Stimulated activated CD4-positive, alpha-beta T cell treated with anti-CD3 and anti-CD28 coated beads, Interleukin-12 subunit alpha, Interleukin-12 subunit beta, amount 100 ng/mL, for 24 hours (primary cell): Measurements from ENCODE around the gene SLC2A1.

Experiments
- DNase-seq, 2 experiments: peaks; one replicate each; pipeline ENCODE4 v3.0.0-alpha.2; 2020; ENCODE audit warnings: low read depth in 2 of 2

Gene SLC2A1

DNA sequence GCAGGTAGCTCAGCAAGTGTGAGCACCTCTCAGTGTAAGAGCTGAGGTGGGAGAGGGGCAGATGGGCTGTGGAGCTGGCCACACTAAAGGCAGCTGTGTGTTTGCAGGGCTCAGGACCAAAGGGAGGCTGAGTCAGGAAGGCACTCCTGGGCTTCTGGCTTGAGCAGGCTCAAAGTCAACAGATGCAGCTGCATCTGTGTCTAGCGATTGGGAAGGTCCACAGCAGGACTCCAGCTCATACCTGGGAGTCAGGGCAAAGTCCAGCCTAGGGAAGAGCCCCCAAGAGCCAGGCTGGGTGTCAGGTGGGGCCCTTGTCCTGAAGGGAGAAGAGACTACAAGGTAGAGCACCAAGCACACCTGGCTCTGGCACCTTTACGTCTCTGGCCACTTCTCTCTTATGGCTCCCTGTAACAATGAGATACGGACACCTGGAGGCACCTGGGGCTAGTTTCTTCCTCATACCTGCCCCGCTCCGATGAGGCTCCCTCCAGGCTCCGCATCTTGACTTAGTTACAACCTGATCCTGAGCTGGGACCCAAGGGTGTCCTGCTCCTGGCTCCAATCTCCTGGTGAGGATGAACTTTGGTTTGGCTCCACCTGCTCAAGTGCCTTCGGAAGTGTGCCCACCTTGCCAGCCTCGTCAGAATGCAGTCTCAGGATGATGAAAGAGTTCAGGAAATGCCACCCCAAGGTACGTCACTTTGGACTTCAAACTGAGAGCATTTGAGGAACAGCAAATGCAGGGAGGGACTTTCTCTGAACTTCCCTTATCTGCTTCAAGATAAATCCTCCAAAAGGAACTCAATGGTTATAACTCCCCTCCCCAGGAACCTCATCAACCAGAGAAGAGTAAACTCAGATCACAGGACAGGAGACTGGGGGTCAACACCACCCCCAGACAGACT is 21.5 kb upstream of the SLC2A1 start:
- DNase-seq = no peak

DNA sequence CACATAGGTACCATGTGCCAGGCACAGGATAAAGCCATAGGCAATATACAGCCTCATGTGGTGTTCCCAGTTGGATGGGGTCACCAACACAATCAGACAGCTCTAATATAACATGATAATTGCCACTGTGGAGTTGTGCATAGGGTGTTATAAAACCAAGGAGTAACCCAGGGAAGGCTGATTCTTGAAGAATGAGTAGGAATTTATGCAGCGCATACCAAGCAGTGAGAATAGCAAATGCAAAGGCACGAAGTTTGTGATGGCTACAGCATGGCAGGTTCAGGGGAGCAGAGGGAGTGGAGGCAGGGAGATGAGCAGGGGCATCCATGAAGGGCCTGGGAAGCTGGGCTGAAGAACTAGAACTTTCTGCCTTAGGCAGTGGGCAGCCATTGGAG is 20.4 kb upstream of the SLC2A1 start:
- no peak for DNase-seq

DNA sequence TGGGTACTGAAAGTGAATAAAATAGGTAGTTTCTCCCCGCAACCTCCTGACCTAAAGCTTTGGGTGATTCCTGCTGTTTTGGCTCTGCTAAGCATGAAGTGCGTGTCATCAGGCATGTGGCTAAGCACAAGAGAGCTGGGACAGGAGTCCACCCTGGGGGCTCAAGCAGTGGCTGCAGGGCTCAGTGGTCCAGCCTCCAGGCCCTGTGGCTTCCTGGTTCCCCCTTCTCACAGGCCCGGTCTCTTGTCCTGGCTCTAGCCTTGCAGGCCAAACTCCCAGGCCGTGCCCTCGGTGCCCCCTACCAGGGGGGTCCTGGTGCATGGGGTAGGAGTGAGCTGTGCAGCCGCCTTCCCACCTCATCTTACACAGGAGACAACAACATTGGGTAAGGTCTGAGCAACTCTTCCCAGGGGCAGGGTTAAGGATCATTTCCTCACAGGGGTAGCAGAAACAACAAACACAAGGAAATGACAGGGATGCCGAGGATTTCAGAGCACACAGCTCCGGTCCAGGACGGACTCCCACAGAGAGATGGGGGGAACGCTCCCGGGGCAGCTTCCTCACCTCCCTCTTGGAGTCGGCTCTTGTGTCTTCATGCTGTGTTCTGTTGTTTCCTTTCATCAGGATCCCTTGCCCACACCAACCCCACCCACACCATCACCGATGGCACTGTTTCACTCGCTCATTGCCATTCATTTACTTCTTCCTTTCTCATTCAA is 19.8 kb upstream of the SLC2A1 start:
- no peak for DNase-seq

DNA sequence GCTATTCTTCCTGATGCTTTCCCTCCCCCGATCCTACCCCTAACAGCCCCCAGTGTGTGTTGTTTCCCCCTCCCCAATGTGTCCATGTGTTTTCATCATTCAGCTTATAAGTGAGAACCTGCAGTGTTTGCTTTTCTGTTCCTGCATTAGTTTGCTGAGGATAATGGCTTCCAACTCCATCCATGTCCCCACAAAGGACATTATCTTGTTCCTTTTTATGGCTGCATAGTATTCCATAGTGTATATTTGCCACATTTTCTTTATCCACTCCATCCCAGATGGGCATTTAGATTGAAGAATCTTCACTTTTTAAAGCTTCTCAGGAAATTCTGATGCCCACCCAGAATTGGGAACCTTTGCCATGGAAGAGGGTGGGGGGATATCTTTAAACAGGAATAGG is 19.0 kb upstream of the SLC2A1 start:
- no peak for DNase-seq

DNA sequence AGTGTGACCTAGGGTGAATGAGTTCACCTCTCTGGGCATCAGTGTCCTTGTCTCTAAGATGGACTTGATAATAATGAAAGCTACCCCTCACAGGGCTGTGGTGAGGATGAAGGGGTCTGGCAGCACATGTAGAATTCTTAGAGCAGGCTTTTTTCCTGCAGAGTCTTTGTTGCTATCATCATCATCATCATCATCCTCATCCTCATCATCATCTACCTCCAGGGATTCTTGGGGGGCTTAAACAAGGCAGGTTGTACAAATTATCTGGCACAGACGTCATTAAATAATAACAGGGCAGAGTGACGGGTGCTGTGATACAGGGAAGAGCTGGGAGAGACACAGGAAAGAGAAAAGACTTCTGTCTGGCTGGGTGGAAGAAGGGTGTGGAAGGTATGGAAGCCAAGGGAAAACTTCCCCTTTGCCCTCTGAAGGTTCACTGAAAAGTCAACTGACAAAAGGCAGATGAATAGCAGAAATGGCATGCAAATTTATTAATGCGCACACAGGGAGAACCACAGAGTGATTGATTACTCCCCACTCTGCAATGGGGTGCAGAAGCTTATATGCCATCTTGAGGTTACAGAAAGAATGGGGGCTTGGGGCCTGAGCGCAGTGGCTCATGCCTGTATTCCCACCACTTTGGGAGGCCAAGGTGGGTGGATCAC is 17.0 kb upstream of the SLC2A1 start:
- no peak for DNase-seq

DNA sequence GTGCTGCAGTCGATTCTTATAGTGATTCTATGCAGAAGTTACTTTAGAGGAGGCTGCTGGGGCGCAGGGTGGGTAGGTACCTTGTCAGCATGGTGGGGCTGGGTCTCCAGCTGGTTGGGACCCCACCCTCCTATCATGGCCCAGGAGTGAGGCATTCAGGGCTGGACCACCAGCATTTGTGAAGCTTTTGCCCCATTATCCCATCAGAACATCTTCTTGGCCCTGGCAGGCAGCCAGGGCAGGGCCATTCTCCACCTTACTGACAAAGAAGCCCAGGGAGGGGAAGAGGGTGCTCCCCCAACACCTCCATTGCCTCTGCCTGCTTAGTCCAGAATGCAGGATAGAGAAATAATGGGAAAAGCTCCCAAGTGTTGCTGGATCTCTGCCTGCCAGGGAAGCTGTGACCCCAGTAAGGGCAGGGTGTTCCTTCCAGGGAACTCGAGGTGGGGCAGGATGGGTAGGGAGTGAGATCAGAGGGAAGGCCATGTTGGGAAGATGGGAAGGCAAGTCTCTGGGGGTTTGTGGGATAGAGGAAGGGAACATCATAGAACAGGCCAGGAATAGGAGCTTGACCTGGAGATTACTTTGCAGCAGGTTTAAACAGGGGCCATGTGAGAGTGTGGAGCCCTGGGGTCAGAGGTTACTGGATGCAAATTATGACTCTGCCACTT is 16.2 kb upstream of the SLC2A1 start:
- DNase-seq = no peak

DNA sequence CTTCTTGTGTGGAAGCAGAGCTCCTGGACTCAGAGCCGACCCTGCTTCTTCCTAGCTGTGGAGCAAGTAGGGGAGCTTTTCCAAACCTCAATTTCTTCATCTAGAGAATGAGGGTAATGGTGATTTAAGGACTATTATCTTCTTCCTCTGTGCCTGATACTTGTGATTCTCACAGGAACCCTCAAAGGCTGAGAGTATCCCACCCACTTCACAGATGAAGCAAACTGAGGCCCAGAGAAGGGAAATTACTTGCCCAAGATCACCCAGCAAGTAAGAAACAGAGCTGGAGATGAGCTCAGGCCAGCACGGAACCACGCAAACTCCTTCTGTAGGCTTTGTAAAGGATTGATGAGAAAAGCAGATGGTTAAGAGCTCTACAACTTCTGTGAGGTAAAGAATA is 15.1 kb upstream of the SLC2A1 start:
- no peak for DNase-seq

DNA sequence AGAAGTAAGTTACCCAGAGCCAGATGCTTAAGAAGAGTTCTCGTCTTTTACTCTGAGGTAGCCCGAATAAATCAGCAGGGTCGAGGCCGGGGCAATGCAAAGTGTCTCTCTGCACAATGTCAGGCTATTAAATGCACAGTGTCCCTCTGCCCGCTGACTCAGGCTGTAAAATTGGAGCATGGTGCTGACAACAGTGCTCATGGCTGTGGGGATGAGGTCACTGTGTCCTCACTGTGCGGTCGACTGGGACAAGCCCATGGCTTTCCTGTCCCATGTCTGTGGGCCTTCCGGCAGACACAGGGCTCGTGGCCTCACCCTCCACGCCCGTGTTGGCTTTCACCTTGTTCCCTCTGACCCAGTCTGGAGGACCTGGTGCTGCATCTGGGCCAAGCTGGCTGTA is 14.6 kb upstream of the SLC2A1 start:
- DNase-seq = no peak

DNA sequence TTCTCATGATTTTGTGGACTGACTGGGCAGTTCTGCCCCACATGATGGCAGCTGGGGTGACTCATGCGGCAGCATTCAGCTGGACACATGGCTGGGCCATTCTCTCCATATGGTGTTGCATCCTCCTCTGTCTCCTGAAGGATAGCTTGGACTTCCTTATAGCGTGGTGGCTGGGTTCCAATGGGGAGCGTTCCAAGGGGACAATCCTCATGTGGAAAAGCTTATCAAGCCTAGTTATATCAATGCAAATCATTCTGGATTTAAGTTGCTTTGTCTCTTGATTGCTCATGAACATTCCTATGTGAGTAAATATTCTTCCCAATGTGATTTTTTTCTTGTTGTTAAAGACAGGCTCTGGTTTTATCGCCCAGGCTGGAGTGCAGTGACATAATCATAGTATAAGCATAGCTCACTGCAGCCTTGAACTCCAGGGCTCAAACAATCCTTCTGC is 13.2 kb upstream of the SLC2A1 start:
- DNase-seq = no peak

DNA sequence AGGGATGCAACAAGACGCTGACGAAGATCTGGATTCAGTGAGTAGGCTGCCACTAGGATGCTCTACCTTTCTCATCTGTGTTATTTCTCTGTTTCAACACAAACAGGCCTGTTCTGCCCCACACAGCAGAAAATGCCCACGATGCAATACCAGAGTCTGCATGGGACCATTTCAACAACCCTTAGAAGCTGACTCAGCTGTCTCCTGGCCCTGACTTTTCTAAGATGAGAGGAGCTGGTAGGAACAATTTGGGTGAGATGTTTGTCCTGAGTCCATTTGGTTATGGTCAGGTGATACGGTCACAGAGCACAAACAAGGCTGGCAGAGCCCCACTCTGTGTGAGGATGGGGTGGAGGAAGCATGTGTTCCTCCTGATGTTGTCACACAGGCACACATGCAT is 11.5 kb upstream of the SLC2A1 start:
- no peak for DNase-seq

DNA sequence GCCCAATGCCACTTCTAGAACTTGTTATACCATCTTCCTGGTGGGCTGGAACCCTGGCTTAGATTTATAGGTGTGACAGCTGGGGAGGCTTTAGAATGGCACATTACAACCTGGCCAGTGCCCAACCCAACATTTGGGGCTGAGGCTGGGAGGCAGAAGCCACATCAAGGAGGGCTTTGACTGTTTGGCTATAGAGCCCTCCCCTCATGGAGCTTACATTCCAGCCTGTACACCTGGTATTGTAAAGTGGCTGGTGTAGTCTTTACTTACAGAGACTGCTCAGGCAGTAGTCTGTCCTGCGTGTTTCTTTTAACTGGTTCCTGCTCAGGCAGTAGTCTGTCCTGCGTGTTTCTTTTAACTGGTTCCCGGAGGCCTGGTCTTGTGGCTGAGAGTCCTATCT is 10.0 kb upstream of the SLC2A1 start:
- DNase-seq = no peak

DNA sequence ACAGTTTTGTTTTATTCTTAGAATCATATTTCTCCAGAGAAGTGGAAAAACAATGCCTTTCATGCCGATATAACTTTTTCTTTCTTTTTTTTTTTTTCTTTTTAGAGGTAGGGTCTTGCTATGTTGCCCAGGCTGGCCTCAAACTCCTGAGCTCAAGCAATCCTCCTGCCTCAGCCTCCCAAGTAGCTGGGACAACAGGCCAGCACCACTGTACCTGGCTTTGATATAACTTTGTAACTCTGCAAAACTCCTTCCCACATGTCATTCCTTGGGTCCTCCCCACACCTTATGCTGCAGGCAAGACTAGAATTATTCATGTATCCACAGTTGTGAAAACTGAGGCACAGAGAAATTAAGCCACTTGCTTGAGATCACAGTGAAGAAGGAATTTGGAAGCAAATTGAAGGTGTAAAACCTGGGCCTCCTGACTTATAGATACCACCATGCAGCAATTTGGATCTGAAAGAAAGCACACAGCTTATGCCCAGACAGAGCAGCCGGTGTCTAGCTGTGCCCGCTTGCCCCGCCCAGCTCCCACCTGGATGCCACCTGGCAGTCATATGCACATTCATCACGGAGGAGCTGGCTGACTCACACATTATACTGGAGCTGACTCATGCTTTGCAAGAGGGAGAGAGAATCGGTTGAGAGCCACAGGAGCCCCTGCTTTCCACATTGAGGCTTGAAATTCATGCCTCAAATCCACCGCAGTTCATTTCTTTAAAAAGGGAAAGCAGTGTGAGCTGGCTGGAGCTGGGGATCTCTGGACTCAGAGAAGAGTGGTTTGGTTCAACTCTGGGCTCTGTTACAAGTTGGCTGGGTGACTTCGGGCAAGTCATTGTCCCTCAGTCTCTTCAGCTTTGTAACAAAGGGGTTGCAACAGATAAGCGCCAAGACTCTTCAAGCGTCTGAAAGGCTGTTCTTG is 8.3 kb upstream of the SLC2A1 start:
- no peak for DNase-seq

DNA sequence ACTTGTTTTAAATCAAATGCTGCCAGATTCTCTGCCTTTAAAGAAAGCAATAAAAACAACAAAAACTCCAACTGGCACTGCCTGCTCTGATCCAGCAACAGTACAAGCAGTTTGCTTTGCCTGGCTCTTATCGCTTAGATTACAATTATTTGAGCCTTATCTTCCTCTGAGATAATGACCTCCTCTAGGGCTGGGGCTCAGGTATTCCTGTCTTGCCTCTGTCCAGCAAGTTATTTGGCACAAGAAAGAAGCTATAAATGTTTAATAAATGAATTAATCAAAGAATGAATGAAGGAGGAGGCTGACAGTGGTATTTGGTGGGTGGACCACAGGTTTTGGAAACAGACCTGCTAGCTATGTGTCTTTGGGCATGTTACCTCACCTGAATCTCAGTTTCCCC is 6.7 kb upstream of the SLC2A1 start:
- no peak for DNase-seq

DNA sequence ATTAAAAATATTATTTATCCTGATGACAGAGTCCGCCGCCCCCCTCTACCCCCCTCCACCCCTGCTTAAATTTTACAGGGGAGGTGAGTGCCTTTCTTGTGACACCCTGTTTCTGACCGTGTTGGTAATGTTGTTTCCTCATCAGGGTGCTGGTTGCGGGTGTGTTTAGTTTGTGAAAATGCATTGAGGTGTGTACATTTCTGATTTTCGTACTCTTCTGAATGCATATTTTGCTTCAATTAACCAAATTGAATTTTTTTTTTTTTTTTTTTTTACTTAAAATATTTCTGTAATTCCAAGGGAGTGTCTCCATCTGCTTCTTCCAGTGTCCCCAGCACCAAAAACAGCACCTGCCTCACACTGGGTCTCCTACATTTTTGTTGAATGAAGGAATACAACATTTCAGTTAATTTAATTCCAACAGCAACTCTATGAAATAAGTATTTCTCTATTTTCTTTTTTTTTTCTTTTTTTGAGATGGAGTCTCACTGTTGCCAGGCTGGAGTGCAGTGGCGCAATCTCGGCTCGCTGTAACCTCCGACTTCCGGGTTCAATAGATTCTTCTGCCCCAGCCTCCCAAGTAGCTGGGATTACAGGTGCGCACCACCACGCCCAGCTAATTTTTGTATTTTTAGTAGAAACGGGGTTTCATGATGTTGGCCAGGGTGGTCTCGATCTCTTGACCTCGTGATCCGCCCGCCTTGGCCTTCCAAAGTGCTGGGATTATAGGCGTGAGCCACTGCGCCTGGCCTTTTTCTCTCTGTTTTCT is 5.6 kb upstream of the SLC2A1 start:
- DNase-seq = no peak

DNA sequence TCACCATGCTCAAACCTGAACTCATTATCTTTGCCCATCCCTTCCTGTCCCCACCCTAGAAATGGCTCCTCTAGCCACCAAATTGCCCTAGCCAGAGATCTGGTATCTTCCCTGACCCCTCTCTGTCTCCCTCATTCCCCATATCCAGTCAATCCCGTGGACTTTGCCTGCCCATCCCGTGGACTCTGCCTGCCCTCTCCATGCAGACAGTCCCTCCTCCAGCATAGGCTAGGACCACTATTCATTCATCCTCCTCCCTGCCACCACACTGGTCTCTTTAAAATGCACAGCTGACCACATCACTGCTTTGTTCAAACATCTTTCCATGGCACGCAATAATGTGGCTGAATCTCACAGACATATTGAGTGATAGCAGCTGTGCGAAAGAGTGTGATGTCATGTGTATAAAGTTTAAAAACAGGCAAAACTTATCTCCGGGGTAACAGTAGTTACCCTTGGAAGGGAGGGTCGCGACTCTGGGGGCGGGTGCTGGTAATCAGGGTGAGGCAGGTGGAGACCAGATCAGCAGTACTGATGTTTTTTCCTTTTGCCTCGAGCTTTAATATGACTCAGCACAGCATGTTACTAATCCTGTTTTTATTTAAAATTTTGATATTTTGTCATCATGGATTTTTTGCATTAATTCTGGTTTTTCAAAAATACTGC is 4.8 kb upstream of the SLC2A1 start:
- no peak for DNase-seq

DNA sequence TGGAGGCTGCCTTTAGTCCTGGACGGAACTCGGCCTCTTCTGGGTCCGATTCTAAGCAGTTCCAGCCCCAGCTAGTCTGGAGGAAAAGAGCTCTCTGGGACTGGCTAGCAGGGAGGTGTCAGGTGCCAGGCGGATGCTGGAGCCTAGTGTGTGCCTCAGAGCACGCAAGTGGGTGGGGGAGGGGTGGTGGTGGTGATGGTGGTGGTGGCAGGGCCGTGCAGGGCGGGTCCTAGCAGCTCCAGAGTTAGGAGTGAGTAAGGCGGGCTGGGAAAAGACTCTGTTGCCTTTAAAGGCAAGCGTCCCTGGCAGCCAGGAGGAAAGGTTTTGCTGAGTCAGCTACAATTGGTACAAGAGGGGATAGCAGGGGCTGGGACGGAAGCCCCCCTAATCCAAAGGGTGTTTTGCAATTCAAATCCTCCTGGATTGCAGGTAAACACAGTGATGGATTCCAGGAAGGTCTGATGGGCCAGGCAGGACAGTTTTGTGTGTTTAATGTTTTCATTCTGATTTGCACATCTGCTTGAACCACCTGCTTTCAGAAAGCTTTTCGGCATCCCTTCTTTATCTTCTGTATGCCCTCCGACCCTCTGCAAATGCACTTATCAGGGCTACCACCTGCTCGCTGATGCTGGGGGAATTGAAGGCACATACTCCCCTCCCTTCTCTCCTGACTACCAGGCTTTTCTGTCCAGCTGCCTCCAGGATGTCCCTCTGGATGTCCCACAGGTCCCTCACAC is 4.1 kb upstream of the SLC2A1 start:
- DNase-seq = no peak

DNA sequence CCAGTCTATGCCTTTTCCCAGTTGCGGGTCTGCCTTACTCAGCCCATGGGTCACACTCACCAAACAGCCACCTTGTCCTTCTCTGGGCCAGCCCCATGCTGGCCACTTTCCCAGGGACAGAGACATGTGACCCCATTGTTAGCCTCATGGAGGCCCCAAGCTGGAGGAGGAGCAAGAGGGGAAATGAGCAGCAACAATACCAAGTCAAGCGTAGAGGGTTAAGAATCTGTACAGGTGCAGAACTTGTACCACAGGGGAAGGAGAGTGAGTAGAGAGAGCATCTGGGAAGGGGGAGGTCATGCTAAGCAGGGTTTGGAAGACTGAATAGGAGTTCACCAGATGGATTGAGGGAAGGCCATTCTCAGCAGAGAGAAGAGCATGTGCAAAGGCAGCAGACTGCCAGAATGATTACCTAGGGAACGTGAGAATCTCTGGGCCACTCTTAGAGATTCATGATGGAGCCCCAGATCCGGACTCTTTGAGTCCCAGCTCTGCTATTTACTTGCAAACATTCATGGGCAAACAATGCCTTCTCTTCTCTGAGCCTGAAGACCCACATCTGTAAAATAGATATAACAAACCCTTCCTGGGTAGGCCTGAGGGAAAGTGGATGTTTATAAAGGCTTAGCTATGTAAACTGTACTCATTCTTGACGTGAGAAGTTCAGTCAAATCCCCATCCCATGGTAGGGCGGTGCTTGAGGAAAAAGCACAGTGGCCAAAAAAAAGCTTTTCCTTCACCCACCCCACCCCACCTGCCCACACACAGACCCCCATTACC is 2.8 kb upstream of the SLC2A1 start:
- DNase-seq = no peak
